ENCODE data around the gene TBL1X.
A peak's percentile ranks its signal among the peaks of the same experiment; 100 is the strongest.

Gene TBL1X

DNA sequence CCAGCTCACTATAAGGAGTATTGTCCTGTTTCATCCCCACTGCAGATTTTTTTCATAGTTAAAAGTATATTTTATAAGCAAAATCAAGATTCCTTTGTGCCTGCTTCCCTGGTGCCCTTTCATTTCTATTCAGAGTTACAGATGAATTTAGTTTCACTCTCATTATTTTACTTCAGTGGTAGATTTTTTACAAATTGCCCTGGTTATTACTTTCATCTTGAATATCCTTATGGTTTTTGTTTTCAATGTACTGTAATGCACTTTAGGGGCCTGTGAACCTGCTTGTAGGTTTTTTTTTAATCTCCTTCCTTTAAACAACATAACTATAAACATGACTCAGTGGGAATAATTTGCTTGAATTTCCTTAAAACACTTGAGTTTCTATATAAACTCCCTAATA, 174.0 kb downstream of the TBL1X start:
- DNase-seq = no peak

DNA sequence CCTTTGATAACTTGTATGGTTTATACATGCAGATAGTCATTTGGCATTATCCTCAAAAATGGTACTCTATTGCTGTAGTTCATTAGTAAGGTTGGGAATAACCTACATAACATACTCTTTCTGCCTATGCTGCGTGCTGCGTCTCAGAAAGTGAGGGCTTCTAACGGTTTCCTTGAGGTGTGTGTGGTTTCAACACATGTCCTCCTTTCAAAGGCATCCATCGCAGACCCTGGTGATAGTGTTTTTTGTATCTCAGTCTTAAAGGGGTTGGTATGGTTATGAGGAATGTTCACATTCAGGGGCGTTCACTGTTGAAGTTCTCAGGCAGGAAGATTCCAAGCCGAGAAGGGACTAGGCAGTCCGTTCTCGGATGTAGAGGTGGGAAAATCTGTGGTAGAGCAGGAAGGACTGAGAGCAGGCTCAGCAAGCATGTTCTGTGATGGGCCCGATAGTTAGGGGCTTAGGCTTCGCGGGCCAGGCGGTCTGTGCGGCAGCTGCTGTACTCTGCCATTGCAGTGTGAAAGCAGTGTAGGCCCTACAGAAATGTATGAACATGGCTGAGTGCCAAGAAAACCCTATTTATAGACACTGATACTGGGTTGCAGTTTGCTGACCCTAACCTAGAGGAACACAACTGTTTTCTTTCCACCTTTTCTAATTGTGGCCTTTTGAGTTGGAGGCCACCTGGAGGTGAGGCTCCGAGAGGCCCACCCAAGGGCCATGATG, 177.6 kb downstream of the TBL1X start:
- DNase-seq = no peak

DNA sequence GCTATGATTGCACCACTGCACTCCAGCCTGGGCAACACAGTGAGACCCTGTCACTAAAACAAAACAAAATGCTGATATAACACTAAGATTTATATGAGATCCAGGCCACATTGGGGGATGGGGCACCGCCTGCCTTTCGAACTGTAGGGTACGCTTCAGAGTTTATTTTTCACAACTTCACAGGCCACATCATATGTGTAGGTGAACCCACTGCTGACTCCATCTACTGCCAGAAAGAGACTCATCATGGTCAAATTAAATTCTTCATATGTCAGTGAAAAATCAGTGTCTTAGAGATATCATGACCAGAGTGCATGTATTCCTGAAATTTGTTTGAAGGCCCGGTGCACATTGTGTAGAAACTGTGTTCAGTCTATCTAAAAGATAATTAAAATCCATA, 178.9 kb downstream of the TBL1X start:
- DNase-seq = no peak

DNA sequence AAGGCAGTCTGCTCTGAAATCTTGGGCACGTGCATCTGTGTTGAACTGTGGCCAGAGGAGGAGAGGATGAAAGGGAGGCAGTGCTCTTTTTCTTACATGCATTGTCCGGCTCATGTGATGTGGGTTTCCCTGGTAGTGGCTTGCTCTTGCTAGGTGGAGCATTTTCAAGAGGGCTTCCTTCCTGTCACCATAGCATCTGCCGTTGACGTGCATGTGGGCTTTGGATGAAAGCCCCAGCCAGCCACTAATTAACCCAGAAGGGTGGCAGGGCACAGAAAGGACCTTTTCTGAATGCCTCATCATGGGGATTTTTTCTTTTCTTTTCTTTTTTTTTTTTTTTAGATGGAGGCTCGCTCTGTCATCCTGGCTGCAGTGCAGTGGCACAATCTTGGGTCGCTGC, 179.5 kb downstream of the TBL1X start:
- peak in 5 of 6 experiments; percentile 2 to 55 (median 8) for DNase-seq

DNA sequence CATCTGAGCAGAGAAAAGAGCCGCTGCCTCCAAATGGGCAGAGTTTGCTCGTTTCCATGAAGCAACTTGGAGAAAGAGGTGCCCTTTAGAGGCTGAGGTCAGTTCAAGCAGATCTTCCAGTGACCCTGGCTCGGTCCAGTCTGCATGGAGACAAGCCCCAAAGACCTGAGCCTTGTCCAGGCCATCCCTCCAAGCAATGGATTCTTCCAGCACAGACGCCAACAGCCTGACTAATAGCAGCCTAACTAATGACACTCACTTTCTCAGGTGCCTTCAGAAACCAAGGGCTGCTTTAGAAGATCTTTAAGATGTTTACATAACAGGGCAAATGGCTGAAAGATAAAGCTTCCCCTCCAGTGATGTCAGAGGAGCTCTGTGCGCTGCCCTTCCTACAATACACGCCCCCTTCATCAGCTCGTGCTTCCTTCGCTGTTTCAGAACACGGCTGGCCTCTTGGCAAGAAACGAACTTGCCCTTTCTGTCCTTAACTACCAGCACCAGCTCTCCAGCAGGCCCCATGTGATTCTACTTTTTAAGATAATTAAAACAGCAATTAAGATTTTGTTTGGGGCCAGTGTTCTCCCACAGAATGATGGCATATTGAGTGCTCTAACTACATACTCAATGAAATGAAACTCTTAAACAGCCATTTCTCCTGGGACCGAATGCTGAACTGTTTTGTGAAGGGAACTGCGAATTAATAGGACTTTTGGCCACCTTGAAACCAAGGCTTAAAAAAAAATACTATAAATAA, 181.8 kb downstream of the TBL1X start:
- DNase-seq = no peak

DNA sequence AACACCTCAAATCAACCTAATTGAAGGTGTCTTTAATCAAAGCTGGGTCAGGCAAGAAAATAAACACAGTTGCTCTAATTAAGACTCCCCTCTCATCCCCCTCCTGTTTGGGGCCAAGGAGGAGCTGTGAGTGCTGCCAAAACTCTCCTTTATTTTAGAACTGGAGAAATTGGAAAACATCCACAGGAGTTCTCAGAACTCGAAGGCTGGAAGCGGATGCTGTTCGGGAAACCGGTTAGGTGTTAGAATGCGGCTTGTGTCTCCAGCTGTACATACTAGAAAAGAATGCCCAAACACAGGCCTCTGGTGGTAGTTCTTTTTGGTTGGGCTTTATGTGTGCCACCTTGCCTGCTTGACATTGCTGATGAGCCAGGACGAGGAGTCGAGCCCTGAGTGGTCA, 182.6 kb downstream of the TBL1X start:
- DNase-seq = no peak

DNA sequence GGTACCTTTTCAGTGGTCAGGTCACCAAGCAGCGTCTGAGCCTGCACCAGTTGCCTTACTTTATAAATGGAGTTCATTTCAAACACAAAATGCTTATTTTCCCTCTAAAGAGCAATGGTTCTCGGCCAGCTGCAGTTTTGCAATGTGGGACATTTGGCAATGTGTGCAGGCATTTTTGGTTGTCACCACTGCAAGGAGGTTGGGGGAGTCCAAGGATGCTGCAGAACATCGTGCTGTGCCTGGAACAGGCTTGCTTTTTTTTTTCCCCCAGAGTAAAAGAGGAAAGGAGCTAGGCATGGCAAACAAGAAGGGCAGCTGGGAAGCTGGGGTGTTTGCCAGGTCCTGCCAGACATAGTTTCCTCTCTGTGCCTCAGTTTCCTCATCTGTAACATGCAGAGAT, 185.2 kb downstream of the TBL1X start:
- DNase-seq = no peak

DNA sequence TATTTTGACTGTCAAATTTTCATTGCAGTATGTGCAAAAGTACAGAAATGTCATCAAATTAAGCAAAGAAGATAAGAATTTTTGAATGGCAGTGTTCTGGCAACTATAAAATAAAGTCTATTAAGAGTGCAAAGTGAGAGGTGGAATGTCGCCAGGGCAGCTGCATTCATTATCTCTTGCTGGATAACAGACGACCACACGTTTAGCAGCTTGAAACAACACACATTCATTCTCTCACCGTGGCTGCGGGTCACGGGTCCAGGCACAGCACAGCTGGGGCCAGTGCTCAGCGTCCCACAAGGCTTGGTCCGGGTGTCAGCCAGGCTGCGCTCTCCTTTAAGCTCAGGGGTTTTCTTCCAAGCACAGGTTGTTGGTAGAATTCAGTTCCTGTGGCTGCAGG, 186.9 kb downstream of the TBL1X start:
- DNase-seq = no peak

DNA sequence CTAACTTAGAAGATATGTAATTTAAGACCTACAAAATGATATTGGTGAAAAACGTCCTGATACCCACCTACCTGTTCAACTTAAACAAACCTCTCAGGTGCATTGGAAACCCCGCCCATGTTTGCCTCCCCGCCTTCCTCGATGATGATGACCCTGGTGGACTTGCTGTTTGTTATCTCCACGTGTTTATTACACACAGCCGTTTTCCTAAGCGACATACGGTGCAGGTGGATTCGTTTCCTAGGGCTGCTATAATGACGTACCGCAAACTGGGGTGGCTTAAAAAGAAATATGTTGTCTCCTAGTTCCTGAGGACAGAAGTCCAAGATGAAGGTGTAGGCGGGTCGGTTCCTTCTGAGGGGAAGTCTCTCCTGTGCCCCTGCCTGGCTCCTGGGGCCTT, 190.1 kb downstream of the TBL1X start:
- DNase-seq = no peak

DNA sequence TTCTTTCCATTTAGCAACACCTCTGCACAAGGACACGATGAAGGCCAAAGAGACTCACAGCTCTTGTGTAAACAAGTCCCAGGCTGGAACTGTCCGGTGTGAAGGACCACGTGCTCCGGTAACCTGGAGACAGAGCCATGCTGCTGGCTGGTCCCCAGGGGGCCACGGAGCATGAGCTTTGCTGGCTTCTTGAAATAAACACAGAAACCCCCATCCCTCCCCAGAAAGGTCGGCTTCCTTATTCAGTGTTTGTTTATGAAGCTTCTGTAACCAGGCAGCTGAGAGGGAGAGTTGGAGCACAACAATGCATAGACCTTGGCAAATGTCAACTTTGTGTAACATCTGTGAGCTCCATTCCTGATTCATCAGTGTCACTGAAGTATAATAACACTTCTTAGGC, 191.4 kb downstream of the TBL1X start:
- no peak for DNase-seq

DNA sequence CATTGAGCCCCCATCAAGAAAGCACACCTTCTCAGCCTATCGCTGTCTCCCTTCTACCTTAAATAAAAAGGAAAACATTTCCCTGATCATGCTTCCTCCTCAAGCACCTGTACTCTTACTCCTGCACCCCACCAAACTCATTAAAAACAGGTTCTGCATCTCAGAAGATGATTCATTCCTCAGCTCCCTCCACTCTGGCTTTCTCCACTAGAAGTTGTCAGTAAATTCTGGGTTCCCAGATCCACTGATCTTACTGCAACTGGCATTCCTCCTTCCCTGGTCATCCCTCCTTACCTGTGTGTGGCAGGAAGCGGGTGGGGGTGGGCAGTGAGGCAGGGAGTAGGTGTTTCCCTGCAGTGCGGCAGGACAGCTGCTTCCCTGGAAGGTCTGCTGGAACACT, 192.0 kb downstream of the TBL1X start:
- no peak for DNase-seq

DNA sequence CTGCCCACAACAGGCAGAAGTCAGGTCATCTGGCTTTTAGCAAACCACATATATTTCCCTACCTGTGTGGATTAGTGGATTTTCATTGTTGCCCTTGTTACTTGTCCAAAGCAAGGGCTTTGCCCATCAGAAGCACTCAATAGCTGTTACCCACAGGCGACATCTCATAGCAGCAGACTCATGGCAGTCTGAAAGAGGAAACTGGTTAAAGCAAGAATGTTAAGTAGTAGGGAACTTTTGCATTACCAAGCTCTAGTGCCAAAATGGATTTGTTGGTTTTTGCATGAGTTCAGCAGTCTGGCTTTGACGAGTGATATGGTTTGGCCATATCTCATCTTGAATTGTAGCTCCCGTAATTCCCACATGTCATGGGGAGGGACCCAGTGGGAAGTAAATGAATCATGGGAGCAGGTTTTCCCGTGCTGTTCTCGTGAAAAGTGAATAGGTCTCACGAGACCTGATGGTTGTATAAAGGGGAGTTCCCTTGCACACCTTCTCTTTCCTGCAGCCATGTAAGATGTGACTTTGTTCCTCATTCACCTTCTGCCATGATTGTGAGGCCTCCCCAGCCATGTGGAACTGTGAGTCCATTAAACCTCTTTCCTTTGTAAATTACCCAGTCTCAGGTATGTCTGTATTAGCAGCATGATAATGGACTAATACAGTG, 192.9 kb downstream of the TBL1X start:
- no peak for DNase-seq

DNA sequence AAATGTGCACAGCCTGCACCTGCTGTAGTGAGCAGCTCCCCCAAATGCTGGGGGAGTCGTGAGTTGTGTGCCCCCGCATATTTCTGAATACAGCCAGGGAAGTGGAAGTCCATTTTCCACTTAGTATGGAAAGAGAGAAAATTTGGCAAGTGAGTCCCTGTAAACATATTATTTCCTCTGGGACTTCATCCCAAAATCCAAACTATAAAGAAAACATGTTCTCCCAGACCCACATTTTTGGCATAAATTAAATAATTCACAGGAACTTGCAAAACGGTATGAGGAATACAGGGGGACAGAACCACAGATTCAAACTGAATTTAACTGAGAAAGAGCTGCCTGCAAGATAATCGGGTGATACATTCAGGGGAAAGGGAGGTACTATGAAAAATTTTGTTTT, 193.6 kb downstream of the TBL1X start:
- DNase-seq = no peak

DNA sequence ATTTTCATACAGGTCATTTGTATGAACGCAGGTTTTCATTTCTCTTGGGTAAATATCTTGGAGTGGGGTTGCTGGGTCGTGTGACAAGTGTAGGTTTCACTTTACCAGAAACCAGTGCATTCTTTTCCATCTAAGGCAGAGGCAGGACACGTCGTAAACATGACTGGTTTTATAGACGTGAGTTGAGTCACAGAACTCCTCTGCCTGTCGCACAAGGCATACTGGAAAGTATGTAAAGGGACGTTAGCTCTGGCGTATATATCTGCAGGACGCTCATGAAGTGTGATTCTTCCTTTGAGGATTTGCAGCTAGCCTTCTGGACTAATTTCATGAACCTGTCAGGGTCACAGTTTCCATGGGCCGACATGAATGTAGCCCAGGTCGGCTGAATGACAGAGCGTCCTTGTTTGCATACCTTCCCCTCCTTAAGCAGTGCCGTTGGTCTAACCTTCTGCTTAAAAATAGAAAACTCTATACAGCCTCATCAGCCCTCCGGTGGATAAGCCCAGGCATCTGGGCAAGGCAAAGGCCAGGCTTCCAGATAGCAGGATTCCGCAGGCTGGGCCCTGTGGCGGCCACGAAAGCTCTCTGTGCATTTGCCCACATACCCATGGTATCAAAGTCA, 194.8 kb downstream of the TBL1X start:
- no peak for DNase-seq

DNA sequence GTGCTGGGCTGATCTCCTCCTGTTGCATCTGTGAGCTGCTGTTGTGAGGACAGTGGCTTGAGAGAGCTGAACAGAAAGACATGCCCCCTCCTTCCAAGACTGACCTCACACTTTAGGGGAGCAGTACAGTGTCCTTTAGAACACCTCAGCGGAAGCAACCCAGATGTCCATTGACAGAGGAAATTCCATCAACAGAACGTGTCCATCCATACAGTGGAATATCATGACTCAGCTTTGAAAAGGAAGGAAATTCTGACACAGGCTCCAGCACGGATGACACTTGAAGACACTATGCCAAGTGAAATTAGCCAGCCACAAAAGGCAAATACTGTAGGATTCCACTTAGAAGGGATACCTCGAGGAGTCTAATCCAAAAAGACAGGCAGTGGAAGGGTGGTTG, 197.3 kb downstream of the TBL1X start:
- DNase-seq = no peak

DNA sequence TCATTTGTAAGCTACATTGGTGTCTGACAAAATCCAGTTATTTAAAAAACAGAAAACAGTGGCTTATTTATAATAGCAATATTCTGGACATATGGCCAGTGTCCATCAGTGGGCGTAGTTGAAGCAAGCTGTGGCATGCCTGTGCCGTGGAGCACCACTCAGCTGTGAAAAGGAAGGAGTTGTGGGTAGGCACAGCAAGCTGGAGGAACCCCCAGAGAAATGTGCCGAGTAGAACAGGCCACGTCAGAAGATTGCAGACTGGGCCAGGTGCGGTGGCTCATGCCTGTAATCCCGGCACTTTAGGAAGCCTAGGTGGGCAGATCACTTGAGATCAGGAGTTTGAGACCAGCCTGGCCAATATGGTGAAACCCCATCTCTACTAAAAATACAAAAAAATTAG, 198.4 kb downstream of the TBL1X start:
- no peak for DNase-seq

DNA sequence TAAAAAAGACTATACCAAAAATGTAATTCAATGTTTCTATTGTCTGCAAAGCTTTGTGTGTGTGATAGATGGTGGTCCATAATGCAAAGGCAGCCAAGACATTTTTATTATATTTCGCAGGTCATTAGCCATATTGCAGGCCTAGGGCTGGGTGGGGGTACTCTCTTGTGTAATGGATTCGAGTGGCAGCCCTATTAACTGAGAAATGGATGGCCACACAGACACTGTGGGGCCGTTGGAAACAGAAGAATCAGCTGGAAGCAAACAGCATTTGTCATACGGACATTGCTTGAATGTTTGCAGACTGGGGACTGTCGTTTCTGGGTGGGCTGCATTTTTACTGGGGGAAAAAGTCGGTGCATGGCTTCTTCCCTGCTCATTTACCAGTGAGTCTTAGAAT, 199.4 kb downstream of the TBL1X start:
- no peak for DNase-seq

DNA sequence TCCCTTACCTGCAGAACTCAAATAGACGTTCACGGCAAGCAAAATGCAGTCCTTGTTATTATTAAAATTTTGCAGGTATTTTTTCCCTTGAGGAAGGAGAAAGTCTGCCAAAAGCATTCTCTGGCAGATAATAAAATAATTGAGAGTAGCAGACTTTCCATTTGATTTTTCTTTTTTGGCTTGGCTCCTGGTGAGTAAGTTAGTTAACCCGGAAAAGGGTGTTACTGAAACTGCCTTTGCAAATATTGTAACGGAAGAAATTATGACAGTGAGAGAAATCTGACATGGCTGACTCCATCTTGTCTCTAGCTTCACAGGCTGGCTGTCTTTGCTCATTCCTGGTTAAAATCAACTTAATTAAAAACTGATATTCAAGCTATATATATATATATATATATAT, 200.3 kb downstream of the TBL1X start:
- DNase-seq = no peak

DNA sequence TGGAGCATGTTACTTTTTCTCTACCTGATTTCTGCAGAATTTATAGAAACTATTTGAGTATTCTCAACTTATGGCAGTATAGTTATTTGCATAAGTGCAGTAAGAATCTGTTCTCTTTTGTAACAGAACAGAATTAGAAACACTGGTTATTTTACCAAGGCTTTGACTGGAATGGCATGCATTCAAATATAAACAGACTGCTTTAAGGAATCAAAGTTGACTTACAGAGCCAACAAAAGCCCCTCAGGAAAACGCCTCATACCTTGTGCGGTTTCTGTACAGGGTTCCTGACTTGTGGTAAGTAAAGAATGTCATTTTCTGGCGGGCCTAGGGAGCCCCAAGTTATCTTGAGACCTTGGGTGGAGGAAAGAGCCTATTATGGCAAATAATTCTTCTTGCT, 203.7 kb downstream of the TBL1X start:
- DNase-seq = no peak

DNA sequence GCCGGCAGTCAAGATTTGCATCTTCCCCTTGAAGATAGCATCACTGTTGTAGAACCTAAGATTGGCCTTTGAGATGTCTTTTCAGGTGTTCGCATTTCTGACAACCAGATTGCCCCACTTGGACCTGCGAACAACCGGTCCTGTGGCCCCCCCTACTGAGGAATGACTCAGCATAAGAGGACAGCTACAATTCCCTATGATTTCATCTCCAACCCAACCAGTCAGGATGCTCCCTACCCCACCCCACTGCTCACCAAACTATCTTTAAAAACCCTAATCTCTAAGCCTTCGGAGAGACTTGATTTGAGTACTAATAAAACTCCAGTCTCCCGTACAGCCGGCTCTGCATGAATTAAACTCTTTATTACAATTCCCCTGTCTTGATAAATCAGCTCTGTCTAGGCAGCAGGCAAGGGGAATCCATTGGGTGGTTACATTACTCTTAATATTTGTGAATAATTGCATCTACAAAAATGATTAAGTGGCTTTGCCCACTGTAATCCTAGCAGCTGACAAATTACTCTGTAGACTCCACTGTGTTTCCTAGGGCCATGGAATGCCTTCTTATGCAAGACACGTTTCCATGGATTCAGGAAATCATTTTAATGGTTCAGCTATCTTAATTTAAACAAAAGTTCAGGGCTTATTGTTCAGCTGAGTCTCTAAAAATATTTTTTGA, 205.4 kb downstream of the TBL1X start:
- DNase-seq = no peak

DNA sequence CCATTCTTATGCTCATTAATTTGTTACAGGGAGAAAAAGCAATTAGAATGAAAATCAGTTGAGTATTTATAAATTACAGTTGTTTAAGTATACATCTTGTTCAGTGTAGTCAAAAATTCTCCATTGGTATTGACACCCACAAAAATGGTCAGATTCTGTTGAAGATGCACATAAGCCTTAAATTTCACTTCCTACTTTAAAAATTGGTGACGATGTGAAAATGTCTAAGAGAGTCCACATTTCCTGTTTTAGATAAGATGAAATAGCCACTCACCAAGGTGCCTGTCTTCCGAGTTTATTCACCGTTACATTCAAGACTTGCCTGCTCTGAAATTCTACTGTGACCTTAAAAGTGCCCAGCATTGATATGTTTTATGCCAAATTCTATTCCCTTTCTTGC, 207.1 kb downstream of the TBL1X start:
- no peak for DNase-seq

DNA sequence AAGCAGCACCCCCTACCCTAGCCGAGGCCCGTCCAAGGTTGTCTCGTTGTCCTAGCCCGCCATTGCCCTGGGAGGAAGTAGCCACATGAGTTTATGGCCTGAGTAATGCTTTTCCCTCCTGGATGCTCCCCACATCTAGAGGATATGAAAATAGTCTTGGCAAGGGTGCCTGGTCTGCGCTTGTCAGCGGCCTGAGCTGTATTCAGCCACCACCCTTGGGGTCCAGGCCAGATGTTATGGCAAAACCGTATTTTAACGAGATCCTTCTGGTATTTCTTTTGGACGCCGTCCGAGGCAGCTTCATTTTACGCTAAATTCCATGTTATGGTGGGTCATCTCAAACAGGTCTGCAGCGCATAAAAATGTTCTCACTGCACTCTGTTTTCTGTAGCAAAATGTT, 211.4 kb downstream of the TBL1X start:
- DNase-seq = no peak

DNA sequence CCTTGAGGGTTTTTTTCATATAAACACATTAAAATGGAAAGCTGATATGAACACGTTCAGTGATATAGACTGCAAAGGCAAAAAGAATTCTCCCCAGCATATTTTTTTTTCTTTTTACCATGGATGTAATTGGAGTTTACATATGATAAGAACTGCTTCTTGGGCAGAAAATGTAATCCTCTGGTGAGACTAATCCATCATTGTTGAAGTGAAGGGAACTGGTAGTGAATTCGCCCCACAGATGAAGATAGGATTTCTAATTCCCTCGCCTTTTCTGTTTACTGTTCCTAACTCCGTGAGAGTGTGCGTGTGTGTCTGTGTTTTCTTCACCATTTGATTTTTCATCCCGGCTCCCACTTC, 211.9 kb downstream of the TBL1X start:
- no peak for DNase-seq

Measured in stimulated activated naive CD4-positive, alpha-beta T cell (primary cell).